ENCODE data around the gene ZNF607.
"Not testable (repeated sequence)": the region's sequence is repeated elsewhere in the genome, so short reads cannot be mapped to it uniquely, and the experiment has no call there.

Gene ZNF607

GRCh38 chr19:37695144-37695899, 24.2 kb downstream of the ZNF607 start:
- Histone ChIP-seq H3K36me3 (ENCODE audit: control insufficient read depth in 2 of 2, insufficient read depth in 2 of 2, low read length in 2 of 2) (peaks cover 17 to 25% of the 10 kb centered on the region in 2 donors), H3K4me1 (ENCODE audit: control insufficient read depth, insufficient read depth, low read length) (peaks cover 3% of the 10 kb centered on the region), H3K27me3 (ENCODE audit: control insufficient read depth in 1 of 2, insufficient read depth in 2 of 2, low read length in 2 of 2) (no peaks in the 10 kb centered on the region), H3K4me3 (ENCODE audit: low read length in 2 of 2) (no peak overlapping the region), H3K27ac (ENCODE audit: low read length) (no peak overlapping the region), H3K9ac (ENCODE audit: low read length in 2 of 2) (no peak overlapping the region), H3K9me3 (ENCODE audit: control insufficient read depth in 2 of 2, low read length in 2 of 2) (no peaks in the 10 kb centered on the region)

DNA sequence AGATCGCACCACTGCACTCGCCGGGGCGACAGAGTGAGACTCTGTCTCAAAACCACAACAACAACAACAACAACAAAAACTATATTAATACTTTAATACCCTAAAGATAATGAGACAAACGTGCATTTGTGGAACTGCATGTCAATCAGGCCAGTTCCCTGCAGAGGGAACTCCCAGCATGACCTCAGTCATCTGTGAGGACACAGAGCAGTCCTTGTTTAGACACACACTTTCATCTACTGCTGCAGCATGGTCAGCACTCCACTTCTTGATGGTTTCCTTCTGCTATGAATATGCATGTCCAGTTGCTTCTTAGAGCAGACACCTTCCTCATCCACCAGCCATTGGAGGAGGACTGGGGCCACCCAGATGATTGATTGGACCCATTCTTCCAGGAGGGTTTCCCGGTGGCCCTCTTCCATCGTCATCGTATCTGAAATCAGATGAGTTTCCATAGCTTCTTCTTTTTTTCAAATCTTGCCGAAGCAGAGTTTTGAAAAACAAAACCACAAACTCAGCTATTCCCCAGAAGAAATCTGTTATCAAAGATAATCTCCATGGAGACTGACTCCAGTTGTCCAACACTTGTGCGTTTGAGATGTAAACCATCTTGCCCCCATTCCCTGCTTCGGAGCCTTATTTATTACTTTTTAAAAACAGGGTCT, 26.5 kb downstream of the ZNF607 start:
- H3K9ac ChIP-seq (ENCODE audit: low read length in 2 of 2), result no peak overlapping the region
- H3K9me3 ChIP-seq (ENCODE audit: control insufficient read depth in 2 of 2, low read length in 2 of 2), result no peaks in the 10 kb centered on the region
- peaks cover 3 to 9% of the 10 kb centered on the region in 2 donors for H3K36me3 ChIP-seq (ENCODE audit: control insufficient read depth in 2 of 2, insufficient read depth in 2 of 2, low read length in 2 of 2)
- H3K27ac ChIP-seq (ENCODE audit: low read length), result no peak overlapping the region
- H3K4me1 ChIP-seq (ENCODE audit: control insufficient read depth, insufficient read depth, low read length), result peaks cover 3% of the 10 kb centered on the region
- H3K4me3 ChIP-seq (ENCODE audit: low read length in 2 of 2), result no peak overlapping the region
- no peaks in the 10 kb centered on the region for H3K27me3 ChIP-seq (ENCODE audit: control insufficient read depth in 1 of 2, insufficient read depth in 2 of 2, low read length in 2 of 2)

DNA sequence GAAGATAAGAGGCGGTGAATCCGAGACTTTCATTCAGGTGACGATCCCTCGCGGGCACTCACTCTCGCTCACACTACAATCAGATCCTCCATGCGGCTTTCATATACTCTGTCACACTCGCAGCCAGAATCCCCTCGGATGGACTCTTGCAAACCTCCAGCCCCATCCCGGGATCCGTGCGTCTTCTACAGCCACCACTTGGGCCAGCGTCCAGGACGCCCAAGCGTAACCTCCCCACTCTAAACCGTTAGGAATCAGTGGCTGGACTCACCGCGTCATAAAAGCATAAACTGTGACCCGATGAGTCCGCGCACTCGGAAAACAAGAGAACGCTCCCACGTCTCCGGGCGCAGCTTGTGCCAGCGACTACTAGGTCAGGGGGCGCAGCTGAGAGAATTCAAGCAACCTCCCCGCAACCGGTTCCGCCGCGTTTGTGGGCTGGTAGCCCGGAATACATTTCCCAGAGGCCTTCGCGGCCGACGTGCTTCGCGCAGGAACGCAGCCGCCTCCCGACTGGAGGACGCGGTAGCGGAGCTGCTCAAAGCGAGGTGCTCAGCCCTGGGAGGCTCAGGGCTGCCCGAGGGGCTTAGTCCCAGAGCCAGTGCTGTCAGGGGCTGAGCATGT, 27.6 kb downstream of the ZNF607 start:
- H3K4me3 ChIP-seq (ENCODE audit: low read length in 2 of 2), result peak overlapping the region; percentile 81 to 90
- H3K27ac ChIP-seq (ENCODE audit: low read length), result peak overlapping the region; percentile 67
- H3K9ac ChIP-seq (ENCODE audit: low read length in 2 of 2), result peak overlapping the region; percentile 62 to 89
- H3K36me3 ChIP-seq (ENCODE audit: control insufficient read depth in 2 of 2, insufficient read depth in 2 of 2, low read length in 2 of 2), result peaks cover 3 to 6% of the 10 kb centered on the region in 2 donors
- no peaks in the 10 kb centered on the region for H3K9me3 ChIP-seq (ENCODE audit: control insufficient read depth in 2 of 2, low read length in 2 of 2)
- peaks cover 3% of the 10 kb centered on the region for H3K4me1 ChIP-seq (ENCODE audit: control insufficient read depth, insufficient read depth, low read length)
- no peaks in the 10 kb centered on the region for H3K27me3 ChIP-seq (ENCODE audit: control insufficient read depth in 1 of 2, insufficient read depth in 2 of 2, low read length in 2 of 2)

DNA sequence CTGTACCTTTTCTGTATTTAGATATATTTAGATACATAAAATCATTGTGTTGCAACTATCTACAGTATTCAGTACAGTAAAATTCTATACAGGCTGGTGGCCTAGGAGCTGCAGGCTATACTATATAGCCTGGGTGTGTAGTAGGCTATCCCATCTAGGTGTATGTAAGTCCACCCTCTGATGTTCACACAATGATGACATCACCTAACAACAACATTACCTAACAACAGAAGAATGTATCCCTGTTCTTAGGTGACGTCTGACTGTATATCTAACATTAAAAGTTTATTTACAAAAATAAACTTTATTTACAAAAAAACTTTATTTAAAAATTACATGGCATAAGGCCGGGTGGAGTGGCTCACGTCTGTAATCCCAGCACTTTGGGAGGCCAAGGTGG, 36.0 kb downstream of the ZNF607 start:
- Histone ChIP-seq H3K4me3 (ENCODE audit: low read length in 2 of 2) (no peak overlapping the region), H3K27ac (ENCODE audit: low read length) (no peak overlapping the region), H3K9ac (ENCODE audit: low read length in 2 of 2) (no peak overlapping the region), H3K36me3 (ENCODE audit: control insufficient read depth in 2 of 2, insufficient read depth in 2 of 2, low read length in 2 of 2) (peaks cover 4% of the 10 kb centered on the region in 2 donors), H3K27me3 (ENCODE audit: control insufficient read depth in 1 of 2, insufficient read depth in 2 of 2, low read length in 2 of 2) (no peaks in the 10 kb centered on the region), H3K9me3 (ENCODE audit: control insufficient read depth in 2 of 2, low read length in 2 of 2) (peaks cover 10 to 15% of the 10 kb centered on the region in 2 donors), H3K4me1 (ENCODE audit: control insufficient read depth, insufficient read depth, low read length) (no peaks in the 10 kb centered on the region)

- H3K9me3 ChIP-seq (ENCODE audit: control insufficient read depth in 2 of 2, low read length in 2 of 2), result peaks cover 18 to 23% of the 10 kb centered on the region in 2 donors
Measured at GRCh38 chr19:37669450-37669914, 50.1 kb downstream of the ZNF607 start.

GRCh38 chr19:37657157-37657556, 62.4 kb downstream of the ZNF607 start:
- not testable (repeated sequence) for H3K27ac ChIP-seq (ENCODE audit: low read length); H3K9ac ChIP-seq (ENCODE audit: low read length in 2 of 2); H3K4me3 ChIP-seq (ENCODE audit: low read length in 2 of 2); H3K27me3 ChIP-seq (ENCODE audit: control insufficient read depth in 1 of 2, insufficient read depth in 2 of 2, low read length in 2 of 2); H3K4me1 ChIP-seq (ENCODE audit: control insufficient read depth, insufficient read depth, low read length); H3K9me3 ChIP-seq (ENCODE audit: control insufficient read depth in 2 of 2, low read length in 2 of 2); H3K36me3 ChIP-seq (ENCODE audit: control insufficient read depth in 2 of 2, insufficient read depth in 2 of 2, low read length in 2 of 2)

More at GRCh38 chr19:37669450-37669914, 50.1 kb downstream of the ZNF607 start:
- H3K36me3 ChIP-seq (ENCODE audit: control insufficient read depth in 2 of 2, insufficient read depth in 2 of 2, low read length in 2 of 2), result peaks cover 0 to 8% of the 10 kb centered on the region in 2 donors
- H3K27ac ChIP-seq (ENCODE audit: low read length), result no peak overlapping the region
- H3K4me3 ChIP-seq (ENCODE audit: low read length in 2 of 2), result peak overlapping the region in 1 of 2 donors; percentile 21
- H3K4me1 ChIP-seq (ENCODE audit: control insufficient read depth, insufficient read depth, low read length), result no peaks in the 10 kb centered on the region
- no peak overlapping the region for H3K9ac ChIP-seq (ENCODE audit: low read length in 2 of 2)
- no peaks in the 10 kb centered on the region for H3K27me3 ChIP-seq (ENCODE audit: control insufficient read depth in 1 of 2, insufficient read depth in 2 of 2, low read length in 2 of 2)

GRCh38 chr19:37655689-37656371, 63.7 kb downstream of the ZNF607 start:
- Histone ChIP-seq H3K9me3 (ENCODE audit: control insufficient read depth in 2 of 2, low read length in 2 of 2) (no peaks in the 10 kb centered on the region), H3K4me3 (ENCODE audit: low read length in 2 of 2) (peak overlapping the region; percentile 92 to 94), H3K4me1 (ENCODE audit: control insufficient read depth, insufficient read depth, low read length) (peaks cover 10% of the 10 kb centered on the region), H3K36me3 (ENCODE audit: control insufficient read depth in 2 of 2, insufficient read depth in 2 of 2, low read length in 2 of 2) (no peaks in the 10 kb centered on the region), H3K27me3 (ENCODE audit: control insufficient read depth in 1 of 2, insufficient read depth in 2 of 2, low read length in 2 of 2) (no peaks in the 10 kb centered on the region), H3K27ac (ENCODE audit: low read length) (peak overlapping the region; percentile 76), H3K9ac (ENCODE audit: low read length in 2 of 2) (peak overlapping the region; percentile 79 to 90)

DNA sequence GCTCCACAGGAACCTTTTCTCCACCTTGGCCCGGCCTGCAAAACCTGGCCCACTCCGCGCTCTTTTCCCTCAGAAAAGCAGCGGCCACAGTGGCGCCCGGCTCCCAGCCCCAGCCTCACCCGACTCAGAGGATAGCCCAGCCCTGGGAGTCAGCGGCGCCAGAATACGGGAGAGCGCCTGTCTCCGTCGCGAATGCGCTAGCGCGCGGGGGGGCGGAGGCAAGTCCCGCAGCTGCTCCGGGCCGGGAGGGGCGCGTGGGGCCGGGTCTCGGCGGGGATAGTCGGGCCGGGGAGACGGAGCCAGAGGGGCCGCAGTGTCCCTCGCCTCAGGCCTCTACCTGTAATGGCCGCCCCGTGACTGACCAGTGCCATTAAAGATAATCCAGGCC, 64.3 kb downstream of the ZNF607 start, which contains the start of gene ZFP30:
Gene ZFP30, minus strand, starts transcription at position 165 of the 388 bp plus-strand sequence. CDS start 7,643 bp downstream, outside the sequence.
- H3K9me3 ChIP-seq (ENCODE audit: control insufficient read depth in 2 of 2, low read length in 2 of 2), result no peaks in the 10 kb centered on the region
- H3K27ac ChIP-seq (ENCODE audit: low read length), result peak within 1 kb of the TSS; percentile 76
- H3K4me3 ChIP-seq (ENCODE audit: low read length in 2 of 2), result peak within 1 kb of the TSS; percentile 92 to 94
- H3K36me3 ChIP-seq (ENCODE audit: control insufficient read depth in 2 of 2, insufficient read depth in 2 of 2, low read length in 2 of 2), result no peaks in the 10 kb centered on the region
- no peaks in the 10 kb centered on the region for H3K27me3 ChIP-seq (ENCODE audit: control insufficient read depth in 1 of 2, insufficient read depth in 2 of 2, low read length in 2 of 2)
- peak within 1 kb of the TSS; percentile 79 to 90 for H3K9ac ChIP-seq (ENCODE audit: low read length in 2 of 2)
- H3K4me1 ChIP-seq (ENCODE audit: control insufficient read depth, insufficient read depth, low read length), result peaks cover 10% of the 10 kb centered on the region

GRCh38 chr19:37654629-37655300, 64.8 kb downstream of the ZNF607 start:
- Histone ChIP-seq H3K4me3 (ENCODE audit: low read length in 2 of 2) (peak overlapping the region; percentile 92 to 94), H3K9ac (ENCODE audit: low read length in 2 of 2) (peak overlapping the region; percentile 79 to 90), H3K9me3 (ENCODE audit: control insufficient read depth in 2 of 2, low read length in 2 of 2) (no peaks in the 10 kb centered on the region), H3K36me3 (ENCODE audit: control insufficient read depth in 2 of 2, insufficient read depth in 2 of 2, low read length in 2 of 2) (no peaks in the 10 kb centered on the region), H3K27me3 (ENCODE audit: control insufficient read depth in 1 of 2, insufficient read depth in 2 of 2, low read length in 2 of 2) (no peaks in the 10 kb centered on the region), H3K4me1 (ENCODE audit: control insufficient read depth, insufficient read depth, low read length) (peaks cover 10% of the 10 kb centered on the region), H3K27ac (ENCODE audit: low read length) (peak overlapping the region; percentile 76)

- peak overlapping the region; percentile 92 to 94 for H3K4me3 ChIP-seq (ENCODE audit: low read length in 2 of 2)
- H3K9me3 ChIP-seq (ENCODE audit: control insufficient read depth in 2 of 2, low read length in 2 of 2), result no peaks in the 10 kb centered on the region
- peak overlapping the region; percentile 79 to 90 for H3K9ac ChIP-seq (ENCODE audit: low read length in 2 of 2)
- no peaks in the 10 kb centered on the region for H3K27me3 ChIP-seq (ENCODE audit: control insufficient read depth in 1 of 2, insufficient read depth in 2 of 2, low read length in 2 of 2)
- H3K27ac ChIP-seq (ENCODE audit: low read length), result no peak overlapping the region
- H3K4me1 ChIP-seq (ENCODE audit: control insufficient read depth, insufficient read depth, low read length), result peaks cover 10% of the 10 kb centered on the region
- no peaks in the 10 kb centered on the region for H3K36me3 ChIP-seq (ENCODE audit: control insufficient read depth in 2 of 2, insufficient read depth in 2 of 2, low read length in 2 of 2)
Measured at GRCh38 chr19:37654118-37654517, 65.4 kb downstream of the ZNF607 start.

Data from stomach smooth muscle (tissue), 2 donors.